SU-DHL-6 (cell line): ENCODE measurements around the gene STK35.

Experiments
- H2AFZ ChIP-seq: fragments of 200-600 bp; sonication (generic); 2 replicates; pipeline ENCODE4 v1.6.1; 2014; ENCODE audit warnings: low read depth, mild to moderate bottlenecking, moderate library complexity, mixed read lengths, antibody characterized with exemption, low read length; ENCODE audit not compliant: severe bottlenecking
- H3F3A ChIP-seq: fragments of 200-600 bp; shearing (Covaris generic); 2 replicates; pipeline ENCODE4 v1.6.0; 2016; ENCODE audit warnings: antibody characterized with exemption, mild to moderate bottlenecking; ENCODE audit not compliant: insufficient read depth
- H3K27ac ChIP-seq: fragments of 200-600 bp; sonication (generic); 2 replicates; pipeline ENCODE4 v1.5.1; 2016; ENCODE audit warnings: low read depth, mild to moderate bottlenecking, low read length, moderate library complexity, mixed read lengths
- H3K27me3 ChIP-seq: fragments of 200-600 bp; sonication (generic), shearing (Covaris generic); 2 replicates; pipeline ENCODE4 v1.6.0; 2014; ENCODE audit warnings: mild to moderate bottlenecking, low read length
- H3K36me3 ChIP-seq: fragments of 200-600 bp; sonication (generic); 2 replicates; pipeline ENCODE4 v1.6.1; 2014; ENCODE audit warnings: mild to moderate bottlenecking, low read length, mixed read lengths
- H3K4me2 ChIP-seq: fragments of 300-600, 200-600 bp; shearing (Covaris generic), sonication (generic); 2 replicates; pipeline ENCODE4 v1.6.0; 2014; ENCODE audit warnings: low read length, low read depth, mild to moderate bottlenecking; ENCODE audit not compliant: poor library complexity, severe bottlenecking
- H3K4me3 ChIP-seq: fragments of 200-600 bp; sonication (generic); 2 replicates; pipeline ENCODE4 v1.5.1; 2014; ENCODE audit warnings: antibody characterized with exemption, low read length, mild to moderate bottlenecking, mixed read lengths; ENCODE audit not compliant: insufficient read depth, poor library complexity, severe bottlenecking
- H3K79me2 ChIP-seq: fragments of 200-600 bp; sonication (generic); 2 replicates; pipeline ENCODE4 v1.6.1; 2014; ENCODE audit warnings: mild to moderate bottlenecking, low read length, moderate library complexity; ENCODE audit not compliant: insufficient read depth
- H3K9ac ChIP-seq: fragments of 200-600 bp; sonication (generic); 2 replicates; pipeline ENCODE4 v1.7.0; 2014; ENCODE audit warnings: mild to moderate bottlenecking, low read length
- H3K9me2 ChIP-seq: fragments of 200-600 bp; sonication (generic); replicated peaks from 2 replicates; pipeline ENCODE4 v1.6.1; 2014; ENCODE audit warnings: low read length; ENCODE audit not compliant: insufficient read depth
- H3K9me3 ChIP-seq: fragments of 200-600 bp; sonication (generic); 2 replicates; pipeline ENCODE4 v1.6.1; 2014; ENCODE audit warnings: low read length, mixed read lengths; ENCODE audit not compliant: insufficient read depth
- H4K20me1 ChIP-seq: fragments of 200-600 bp; sonication (generic); 2 replicates; pipeline ENCODE4 v1.6.1; 2014; ENCODE audit warnings: low read depth, mild to moderate bottlenecking, antibody characterized with exemption, low read length, moderate library complexity, mixed read lengths
- CTCF ChIP-seq: fragments of 200-600 bp; sonication (generic); IDR thresholded peaks from one replicate; pipeline ENCODE4 v1.5.1; 2017; ENCODE audit warnings: antibody characterized with exemption, mild to moderate bottlenecking, low read length, moderate library complexity; ENCODE audit not compliant: insufficient read depth, poor library complexity, severe bottlenecking
- EZH2phosphoT487 ChIP-seq: fragments of 200-600 bp; sonication (generic), shearing (Covaris generic); conservative IDR thresholded peaks from 2 replicates; pipeline ENCODE4 v1.6.1; 2018; ENCODE audit warnings: mild to moderate bottlenecking, antibody characterized with exemption, low read length, moderate library complexity, mixed read lengths

STK35 gene

GRCh38 chr20:2149507-2149906, 47.9 kb downstream of the STK35 start:
- H3K27ac ChIP-seq: no peak overlapping the region
- TF ChIP-seq EZH2phosphoT487 (no peak), CTCF (no peak)
- H3K4me3 ChIP-seq: no peak overlapping the region
- H3K9ac ChIP-seq: no peak overlapping the region
- no peaks in the 10 kb centered on the region for H3F3A ChIP-seq
- no peak overlapping the region for H3K4me2 ChIP-seq
- no peaks in the 10 kb centered on the region for H3K27me3 ChIP-seq
- no peaks in the 10 kb centered on the region for H3K36me3 ChIP-seq
- no peak overlapping the region for H2AFZ ChIP-seq
- H4K20me1 ChIP-seq: no peaks in the 10 kb centered on the region
- H3K9me2 ChIP-seq: no peaks in the 10 kb centered on the region
- H3K9me3 ChIP-seq: no peaks in the 10 kb centered on the region
- no peaks in the 10 kb centered on the region for H3K79me2 ChIP-seq

- Histone ChIP-seq H3K9me2 (no peaks in the 10 kb centered on the region), H3K4me3 (no peak overlapping the region), H2AFZ (no peak overlapping the region), H3K4me2 (no peak overlapping the region), H3K9ac (no peak overlapping the region), H3K27ac (no peak overlapping the region), H4K20me1 (no peaks in the 10 kb centered on the region), H3F3A (no peaks in the 10 kb centered on the region), H3K9me3 (no peaks in the 10 kb centered on the region), H3K79me2 (no peaks in the 10 kb centered on the region), H3K27me3 (no peaks in the 10 kb centered on the region), H3K36me3 (no peaks in the 10 kb centered on the region)
- TF ChIP-seq EZH2phosphoT487: no peak
- no peak for TF ChIP-seq CTCF
Observed at GRCh38 chr20:2150660-2151059, 49.0 kb downstream of the STK35 start.

GRCh38 chr20:2151858-2152281, 50.2 kb downstream of the STK35 start:
- Histone ChIP-seq H4K20me1 (no peaks in the 10 kb centered on the region), H3K27ac (no peak overlapping the region)

More at GRCh38 chr20:2151858-2152281, 50.2 kb downstream of the STK35 start:
- Histone ChIP-seq H3K27me3 (no peaks in the 10 kb centered on the region), H3K79me2 (no peaks in the 10 kb centered on the region), H3K4me2 (no peak overlapping the region), H3F3A (no peaks in the 10 kb centered on the region), H3K9me2 (no peaks in the 10 kb centered on the region), H3K4me3 (no peak overlapping the region), H3K9me3 (no peaks in the 10 kb centered on the region), H3K9ac (no peak overlapping the region), H2AFZ (no peak overlapping the region), H3K36me3 (no peaks in the 10 kb centered on the region)
- TF ChIP-seq CTCF: no peak
- TF ChIP-seq EZH2phosphoT487: no peak
